Tibial nerve (tissue), 4 donors: ENCODE data around the gene STARD3. TPM values are rescaled to one million over a fixed set of nuclear protein-coding genes. Genes with fewer than 3 reads are reported as not detected.
A peak's percentile ranks its signal among the peaks of the same experiment; 100 is the strongest.
"Not testable (repeated sequence)": the region's sequence is repeated elsewhere in the genome, so short reads cannot be mapped to it uniquely, and the experiment has no call there.

Source experiments
- DNase-seq, 2 donors: peaks; one replicate each; pipeline ENCODE4 v3.0.0-alpha.2; 2019; ENCODE audit warnings: low spot score in 2 of 2
- H3K27ac ChIP-seq, 4 donors: fragments of 200-600 bp; sonication (generic) in 3 of 4; one replicate each; pipeline ENCODE4 v1.5.1; 2017 to 2019; ENCODE audit warnings: mild to moderate bottlenecking in 1 of 4
- H3K27me3 ChIP-seq, 2 donors: fragments of 200-600 bp; sonication (generic) in 1 of 2; one replicate each; pipeline versions ENCODE4 v1.5.1 to v1.6.0; 2017 to 2019
- H3K36me3 ChIP-seq, 3 donors: fragments of 200-600 bp; sonication (generic); one replicate each; pipeline ENCODE4 v1.5.1; 2018 to 2019
- H3K4me1 ChIP-seq, 4 donors: fragments of 200-600 bp; sonication (generic) in 3 of 4; one replicate each; pipeline ENCODE4 v1.5.1; 2017 to 2019
- H3K4me3 ChIP-seq, 4 donors: fragments of 200-600 bp; sonication (generic) in 3 of 4; one replicate each; pipeline ENCODE4 v1.5.1; 2017 to 2019; ENCODE audit warnings: mild to moderate bottlenecking in 1 of 4, moderate library complexity in 1 of 4
- H3K9me3 ChIP-seq, 4 donors: fragments of 200-600 bp; sonication (generic) in 3 of 4; one replicate each; pipeline ENCODE4 v1.5.1; 2017 to 2019
- EP300 ChIP-seq, 2 donors: sonication (generic); formaldehyde crosslinking; IDR thresholded peaks; one replicate each; pipeline ENCODE4 v1.6.1; 2017; ENCODE audit warnings: antibody characterized with exemption in 2 of 2, mild to moderate bottlenecking in 1 of 2
- POLR2A ChIP-seq, 2 donors: fragments of 450-650 bp; IDR thresholded peaks; one replicate each; pipeline ENCODE4 v1.6.1; 2017; ENCODE audit warnings: antibody characterized with exemption in 2 of 2, mild to moderate bottlenecking in 2 of 2, moderate library complexity in 2 of 2
- WGBS, 2 donors: methylation state at CpG; one replicate each; pipeline ENCODE4 v1.1.5; 2018; 5-methylcytosine and 5-hydroxymethylcytosine counted together
- total RNA-seq, 4 donors: library from RNA; depleted of rRNA; stranded (reverse); fragments of >200 nt; gene quantifications; one replicate each; pipeline ENCODE4 v1.1.0, GENCODE V29; 2016
- TF ChIP-seq, protein P1 (sequence below), 5 experiments: fragments of 200-600 bp in 3 of 5; fragments of 450-650 bp in 2 of 5; sonication (generic) in 3 of 5; IDR thresholded peaks; one replicate each; pipeline ENCODE4 v1.5.1; 2016 to 2019; ENCODE audit warnings: antibody characterized with exemption in 5 of 5, mild to moderate bottlenecking in 3 of 5, moderate library complexity in 2 of 5

Gene STARD3
- 100 to 1,000 TPM in 3 of 4 donors, 10 to 100 TPM in 1; 85.3 to 170 (median 108) TPM for total RNA-seq

DNA sequence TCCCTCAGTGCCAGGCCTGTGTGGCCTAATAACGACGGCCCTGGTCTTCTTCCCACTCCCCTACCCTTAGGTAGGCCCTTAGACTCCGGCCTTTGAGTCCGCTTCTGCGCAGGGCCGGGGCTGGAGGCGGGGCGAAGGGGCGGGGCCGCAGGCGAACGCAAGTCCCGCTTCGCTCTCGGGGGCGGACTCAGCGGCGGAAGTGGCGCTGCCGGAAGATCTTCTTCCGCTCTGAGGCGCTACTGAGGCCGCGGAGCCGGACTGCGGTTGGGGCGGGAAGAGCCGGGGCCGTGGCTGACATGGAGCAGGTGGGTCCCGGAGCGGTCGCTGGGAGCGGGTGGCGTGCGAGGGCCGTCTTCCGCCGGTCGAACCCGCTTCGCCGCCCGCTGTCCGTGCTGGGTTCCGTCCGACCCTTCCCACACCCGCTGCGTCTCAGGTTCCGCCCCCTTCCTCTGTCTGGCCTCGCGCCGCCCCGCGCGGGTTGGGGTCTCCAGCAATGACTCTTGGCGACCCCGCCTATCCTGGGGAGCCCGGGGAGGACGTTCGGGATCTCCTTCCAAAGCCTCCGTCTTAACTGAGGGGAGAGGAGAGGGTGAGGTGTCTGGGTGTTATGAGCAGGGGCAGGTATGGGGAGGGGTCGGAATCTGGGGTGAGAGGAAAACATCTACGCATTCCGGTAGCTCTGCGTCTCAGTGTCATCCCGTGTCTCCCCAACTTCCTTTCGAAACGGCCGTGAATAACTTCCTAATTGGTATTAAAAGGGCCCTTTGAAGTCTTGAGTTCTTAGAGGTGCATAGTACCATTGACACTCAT is at the start of gene STARD3:
Gene STARD3 (plus strand): TSS at position 218 of the 810 bp plus-strand sequence. CDS start 16,388 bp downstream, outside the sequence.
- peak in 1 of 2 donors; percentile 74 for TF ChIP-seq POLR2A (IDR thresholded peaks at IDR 0.05)
- TF ChIP-seq, protein P1, sequence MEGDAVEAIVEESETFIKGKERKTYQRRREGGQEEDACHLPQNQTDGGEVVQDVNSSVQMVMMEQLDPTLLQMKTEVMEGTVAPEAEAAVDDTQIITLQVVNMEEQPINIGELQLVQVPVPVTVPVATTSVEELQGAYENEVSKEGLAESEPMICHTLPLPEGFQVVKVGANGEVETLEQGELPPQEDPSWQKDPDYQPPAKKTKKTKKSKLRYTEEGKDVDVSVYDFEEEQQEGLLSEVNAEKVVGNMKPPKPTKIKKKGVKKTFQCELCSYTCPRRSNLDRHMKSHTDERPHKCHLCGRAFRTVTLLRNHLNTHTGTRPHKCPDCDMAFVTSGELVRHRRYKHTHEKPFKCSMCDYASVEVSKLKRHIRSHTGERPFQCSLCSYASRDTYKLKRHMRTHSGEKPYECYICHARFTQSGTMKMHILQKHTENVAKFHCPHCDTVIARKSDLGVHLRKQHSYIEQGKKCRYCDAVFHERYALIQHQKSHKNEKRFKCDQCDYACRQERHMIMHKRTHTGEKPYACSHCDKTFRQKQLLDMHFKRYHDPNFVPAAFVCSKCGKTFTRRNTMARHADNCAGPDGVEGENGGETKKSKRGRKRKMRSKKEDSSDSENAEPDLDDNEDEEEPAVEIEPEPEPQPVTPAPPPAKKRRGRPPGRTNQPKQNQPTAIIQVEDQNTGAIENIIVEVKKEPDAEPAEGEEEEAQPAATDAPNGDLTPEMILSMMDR (IDR thresholded peaks at IDR 0.05), result peak in 4 of 5 experiments; percentile 21 to 54 (median 34)
- peak; percentile 77 to 87 for TF ChIP-seq EP300 (IDR thresholded peaks at IDR 0.05)
- Histone ChIP-seq H3K36me3 (no peaks in the 10 kb centered on the region), H3K4me3 (peak within 1 kb of the TSS; percentile 62 to 95 (median 76)), H3K4me1 (peaks cover 0 to 94% (median 46%) of the 10 kb centered on the region in 4 donors), H3K27me3 (no peaks in the 10 kb centered on the region), H3K27ac (peak within 1 kb of the TSS; percentile 90 to 96 (median 92)), H3K9me3 (no peaks in the 10 kb centered on the region)
- DNase-seq, result peak; percentile 82 to 87
- WGBS, 2 donors, result 0% methylated on average over 37 to 39 of the region's 69 CpGs

- H3K4me3 ChIP-seq, H3K27ac ChIP-seq, H3K4me1 ChIP-seq, H3K9me3 ChIP-seq, DNase-seq, H3K36me3 ChIP-seq: not testable (repeated sequence)
- 59 to 70% methylated on average over 2 of the region's 2 CpGs for WGBS, 2 donors
- peaks cover 0 to 29% of the 10 kb centered on the region in 2 donors for H3K27me3 ChIP-seq
Measured at GRCh38 chr17:39590180-39590579, 46.8 kb upstream of the STARD3 start.

- H3K4me3 ChIP-seq, result no peak overlapping the region
- no peaks in the 10 kb centered on the region for H3K36me3 ChIP-seq
- TF ChIP-seq, protein P1 (IDR thresholded peaks at IDR 0.05), result no peak
- no peak for TF ChIP-seq EP300 (IDR thresholded peaks at IDR 0.05)
- no peak for TF ChIP-seq POLR2A (IDR thresholded peaks at IDR 0.05)
- no peak overlapping the region for H3K27ac ChIP-seq
- H3K27me3 ChIP-seq, result peaks cover 0 to 49% of the 10 kb centered on the region in 2 donors
- H3K4me1 ChIP-seq, result peaks cover 0 to 9% (median 0%) of the 10 kb centered on the region in 4 donors
- H3K9me3 ChIP-seq, result no peaks in the 10 kb centered on the region
- peak in 1 of 2 donors; percentile 14 for DNase-seq
- 4 to 5% methylated on average over 18 to 21 of the region's 22 CpGs for WGBS, 2 donors
Measured at GRCh38 chr17:39591958-39592954, 44.7 kb upstream of the STARD3 start.

DNA sequence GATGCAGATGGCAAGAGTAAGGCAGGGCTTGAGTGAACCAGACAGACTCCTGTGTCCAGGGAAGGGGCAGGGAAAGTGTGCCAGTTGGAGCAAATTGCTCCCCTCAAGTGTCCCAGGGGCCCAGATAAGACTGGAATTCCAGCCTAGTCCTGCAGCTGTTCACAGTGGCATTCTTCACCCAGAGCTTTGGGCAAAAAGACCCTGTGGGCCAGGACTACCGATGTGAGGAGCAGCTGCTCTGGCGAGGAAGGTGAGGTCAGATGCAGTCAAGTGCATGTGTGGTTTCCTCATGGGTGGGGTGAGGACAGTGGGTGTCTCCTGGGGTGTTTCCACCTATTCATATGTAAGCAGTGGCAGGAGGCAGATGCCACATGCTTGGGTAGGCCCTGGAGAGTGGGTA is 43.6 kb upstream of the STARD3 start:
- H3K27ac ChIP-seq, result no peak overlapping the region
- H3K27me3 ChIP-seq, result peaks cover 0 to 61% of the 10 kb centered on the region in 2 donors
- H3K4me1 ChIP-seq, result peaks cover 0 to 20% (median 3%) of the 10 kb centered on the region in 4 donors
- WGBS, 2 donors, result 82 to 85% methylated on average over 2 of the region's 2 CpGs
- H3K9me3 ChIP-seq, result no peaks in the 10 kb centered on the region
- H3K4me3 ChIP-seq, result no peak overlapping the region
- H3K36me3 ChIP-seq, result no peaks in the 10 kb centered on the region
- TF ChIP-seq EP300 (IDR thresholded peaks at IDR 0.05), result no peak
- no peak for TF ChIP-seq POLR2A (IDR thresholded peaks at IDR 0.05)
- TF ChIP-seq, protein P1 (IDR thresholded peaks at IDR 0.05), result no peak
- no peak for DNase-seq

- TF ChIP-seq EP300 (IDR thresholded peaks at IDR 0.05) (no peak), POLR2A (IDR thresholded peaks at IDR 0.05) (no peak)
- TF ChIP-seq, protein P1 (IDR thresholded peaks at IDR 0.05), result no peak
- peaks cover 0 to 40% (median 14%) of the 10 kb centered on the region in 4 donors for H3K4me1 ChIP-seq
- H3K27me3 ChIP-seq, result peaks cover 0 to 80% of the 10 kb centered on the region in 2 donors
- H3K36me3 ChIP-seq, result no peaks in the 10 kb centered on the region
- no peak for DNase-seq
- WGBS, 2 donors, result 13 to 14% methylated on average over 4 of the region's 4 CpGs
- H3K27ac ChIP-seq, result no peak overlapping the region
- no peak overlapping the region for H3K4me3 ChIP-seq
- no peaks in the 10 kb centered on the region for H3K9me3 ChIP-seq
Measured at GRCh38 chr17:39595294-39595693, 41.6 kb upstream of the STARD3 start.
